SK-N-MC (cell line): ENCODE data around the gene COQ8A.

ENCODE experiments used
- EZH2 ChIP-seq: fragments of 200-600 bp; sonication (generic); IDR thresholded peaks from one replicate; pipeline ENCODE4 v1.6.1; 2017; ENCODE audit warnings: antibody characterized with exemption
- FOXP2 ChIP-seq: optimal IDR thresholded peaks from 2 replicates; pipeline ENCODE3; 2011; ENCODE audit warnings: mild to moderate bottlenecking, moderate library complexity; ENCODE audit not compliant: insufficient read depth; ENCODE audit errors: extremely low read length, control extremely low read depth

GRCh38 chr1:226903819-226904716 is 36.0 kb upstream of the COQ8A start:
- TF ChIP-seq EZH2: no peak
- no peak for TF ChIP-seq FOXP2
